Measurements from ENCODE around the gene GPC6.

GPC6 gene

DNA sequence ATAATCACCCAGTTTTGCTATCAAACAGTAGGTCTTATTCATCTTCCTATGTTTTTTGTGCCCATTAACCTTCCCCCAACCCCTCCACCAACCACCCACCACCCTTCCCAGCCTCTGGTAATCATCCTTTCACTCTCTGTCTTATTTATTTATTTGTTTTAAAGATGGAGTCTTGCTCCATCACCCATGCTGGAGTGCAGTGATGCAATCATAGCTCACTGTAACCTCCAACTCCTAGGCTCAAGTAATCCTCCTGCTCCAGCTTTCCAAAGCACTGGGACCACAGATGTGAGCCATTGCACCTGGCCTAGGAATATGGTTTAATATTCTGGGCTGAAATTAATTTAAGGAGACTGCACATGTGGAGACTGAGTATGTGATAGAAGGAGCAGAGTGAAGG, 527.0 kb downstream of the GPC6 start:
- Histone ChIP-seq H3K36me3 (ENCODE audit: control insufficient read depth in 2 of 2, insufficient read depth in 2 of 2, low read length in 2 of 2) (no peaks in the 10 kb centered on the region), H3K27me3 (ENCODE audit: control insufficient read depth in 1 of 2, insufficient read depth in 2 of 2, low read length in 2 of 2) (no peaks in the 10 kb centered on the region), H3K27ac (ENCODE audit: low read length) (no peak overlapping the region), H3K9ac (ENCODE audit: low read length in 2 of 2) (no peak overlapping the region), H3K4me3 (ENCODE audit: low read length in 2 of 2) (no peak overlapping the region), H3K4me1 (ENCODE audit: control insufficient read depth, insufficient read depth, low read length) (no peaks in the 10 kb centered on the region), H3K9me3 (ENCODE audit: control insufficient read depth in 2 of 2, low read length in 2 of 2) (no peaks in the 10 kb centered on the region)

DNA sequence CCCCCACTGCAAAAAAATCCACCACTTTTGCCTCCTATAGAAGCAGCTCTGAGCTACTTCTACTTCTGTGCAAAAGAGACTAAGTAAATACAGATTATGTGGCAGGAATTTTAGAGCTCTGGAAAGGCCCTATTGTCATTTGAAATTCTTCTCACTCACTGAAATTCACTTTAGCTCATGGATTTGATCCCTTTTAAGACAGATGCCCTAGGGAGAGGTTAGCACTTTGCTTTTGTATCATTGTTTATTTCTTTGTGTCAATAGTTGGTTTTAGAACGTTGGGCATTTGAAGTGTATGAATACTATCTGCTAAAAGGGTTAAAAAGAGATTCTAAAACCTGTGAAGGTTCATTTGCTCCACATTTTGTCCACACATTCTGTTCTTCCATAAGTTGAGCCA, 528.7 kb downstream of the GPC6 start:
- Histone ChIP-seq H3K4me3 (ENCODE audit: low read length in 2 of 2) (no peak overlapping the region), H3K36me3 (ENCODE audit: control insufficient read depth in 2 of 2, insufficient read depth in 2 of 2, low read length in 2 of 2) (no peaks in the 10 kb centered on the region), H3K4me1 (ENCODE audit: control insufficient read depth, insufficient read depth, low read length) (no peaks in the 10 kb centered on the region), H3K9ac (ENCODE audit: low read length in 2 of 2) (no peak overlapping the region), H3K27me3 (ENCODE audit: control insufficient read depth in 1 of 2, insufficient read depth in 2 of 2, low read length in 2 of 2) (no peaks in the 10 kb centered on the region), H3K27ac (ENCODE audit: low read length) (no peak overlapping the region), H3K9me3 (ENCODE audit: control insufficient read depth in 2 of 2, low read length in 2 of 2) (no peaks in the 10 kb centered on the region)

- no peaks in the 10 kb centered on the region for H3K9me3 ChIP-seq (ENCODE audit: control insufficient read depth in 2 of 2, low read length in 2 of 2)
- H3K27ac ChIP-seq (ENCODE audit: low read length), result no peak overlapping the region
- no peak overlapping the region for H3K9ac ChIP-seq (ENCODE audit: low read length in 2 of 2)
- no peaks in the 10 kb centered on the region for H3K36me3 ChIP-seq (ENCODE audit: control insufficient read depth in 2 of 2, insufficient read depth in 2 of 2, low read length in 2 of 2)
- no peaks in the 10 kb centered on the region for H3K27me3 ChIP-seq (ENCODE audit: control insufficient read depth in 1 of 2, insufficient read depth in 2 of 2, low read length in 2 of 2)
- H3K4me1 ChIP-seq (ENCODE audit: control insufficient read depth, insufficient read depth, low read length), result no peaks in the 10 kb centered on the region
- no peak overlapping the region for H3K4me3 ChIP-seq (ENCODE audit: low read length in 2 of 2)
Measured at GRCh38 chr13:93758575-93758974, 532.0 kb downstream of the GPC6 start.

DNA sequence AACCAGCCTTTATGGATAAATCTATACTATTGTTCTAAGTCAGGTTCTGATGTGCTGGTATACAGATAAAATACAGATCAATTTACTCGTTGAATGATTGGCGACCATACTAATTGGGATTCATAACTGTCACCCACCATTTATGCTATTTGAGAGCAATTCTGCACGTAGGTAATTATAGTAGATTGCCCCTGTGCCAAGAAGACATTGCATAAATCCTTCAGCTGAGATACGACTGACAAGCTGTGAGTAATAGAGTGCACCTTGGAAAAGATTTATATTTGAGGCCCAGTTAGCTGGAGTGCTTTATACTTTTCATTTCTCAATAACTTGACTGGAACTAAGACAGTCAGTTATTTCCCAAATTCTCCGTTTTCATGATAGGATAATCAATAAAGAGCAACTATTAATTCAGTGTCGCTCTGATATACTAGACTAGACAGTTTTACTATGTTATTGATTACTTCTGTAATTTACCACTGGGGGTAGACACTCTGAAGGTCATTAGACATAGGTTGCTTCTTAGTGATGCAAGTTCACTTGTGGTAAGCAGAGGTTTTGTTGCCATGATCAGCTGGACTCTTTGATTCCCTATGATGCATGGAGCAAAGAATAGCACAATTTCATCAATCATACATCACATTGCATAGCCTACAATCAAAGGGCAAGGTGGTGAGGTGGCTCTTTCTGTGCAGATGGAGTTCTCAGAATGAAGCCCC, 536.3 kb downstream of the GPC6 start:
- no peaks in the 10 kb centered on the region for H3K36me3 ChIP-seq (ENCODE audit: control insufficient read depth in 2 of 2, insufficient read depth in 2 of 2, low read length in 2 of 2)
- no peaks in the 10 kb centered on the region for H3K27me3 ChIP-seq (ENCODE audit: control insufficient read depth in 1 of 2, insufficient read depth in 2 of 2, low read length in 2 of 2)
- no peak overlapping the region for H3K4me3 ChIP-seq (ENCODE audit: low read length in 2 of 2)

GRCh38 chr13:93765062-93765461, 538.5 kb downstream of the GPC6 start:
- Histone ChIP-seq H3K9ac (ENCODE audit: low read length in 2 of 2) (no peak overlapping the region), H3K27me3 (ENCODE audit: control insufficient read depth in 1 of 2, insufficient read depth in 2 of 2, low read length in 2 of 2) (no peaks in the 10 kb centered on the region), H3K9me3 (ENCODE audit: control insufficient read depth in 2 of 2, low read length in 2 of 2) (no peaks in the 10 kb centered on the region), H3K36me3 (ENCODE audit: control insufficient read depth in 2 of 2, insufficient read depth in 2 of 2, low read length in 2 of 2) (no peaks in the 10 kb centered on the region), H3K4me1 (ENCODE audit: control insufficient read depth, insufficient read depth, low read length) (no peaks in the 10 kb centered on the region), H3K4me3 (ENCODE audit: low read length in 2 of 2) (no peak overlapping the region), H3K27ac (ENCODE audit: low read length) (no peak overlapping the region)

More for the DNA sequence above, 536.3 kb downstream of the GPC6 start:
- Histone ChIP-seq H3K27ac (ENCODE audit: low read length) (no peak overlapping the region), H3K9ac (ENCODE audit: low read length in 2 of 2) (no peak overlapping the region), H3K4me1 (ENCODE audit: control insufficient read depth, insufficient read depth, low read length) (no peaks in the 10 kb centered on the region), H3K9me3 (ENCODE audit: control insufficient read depth in 2 of 2, low read length in 2 of 2) (no peaks in the 10 kb centered on the region)

- Histone ChIP-seq H3K27me3 (ENCODE audit: control insufficient read depth in 1 of 2, insufficient read depth in 2 of 2, low read length in 2 of 2) (no peaks in the 10 kb centered on the region), H3K27ac (ENCODE audit: low read length) (no peak overlapping the region), H3K9ac (ENCODE audit: low read length in 2 of 2) (no peak overlapping the region), H3K9me3 (ENCODE audit: control insufficient read depth in 2 of 2, low read length in 2 of 2) (no peaks in the 10 kb centered on the region), H3K36me3 (ENCODE audit: control insufficient read depth in 2 of 2, insufficient read depth in 2 of 2, low read length in 2 of 2) (no peaks in the 10 kb centered on the region), H3K4me3 (ENCODE audit: low read length in 2 of 2) (no peak overlapping the region), H3K4me1 (ENCODE audit: control insufficient read depth, insufficient read depth, low read length) (no peaks in the 10 kb centered on the region)
Measured at GRCh38 chr13:93765811-93766210, 539.2 kb downstream of the GPC6 start.

DNA sequence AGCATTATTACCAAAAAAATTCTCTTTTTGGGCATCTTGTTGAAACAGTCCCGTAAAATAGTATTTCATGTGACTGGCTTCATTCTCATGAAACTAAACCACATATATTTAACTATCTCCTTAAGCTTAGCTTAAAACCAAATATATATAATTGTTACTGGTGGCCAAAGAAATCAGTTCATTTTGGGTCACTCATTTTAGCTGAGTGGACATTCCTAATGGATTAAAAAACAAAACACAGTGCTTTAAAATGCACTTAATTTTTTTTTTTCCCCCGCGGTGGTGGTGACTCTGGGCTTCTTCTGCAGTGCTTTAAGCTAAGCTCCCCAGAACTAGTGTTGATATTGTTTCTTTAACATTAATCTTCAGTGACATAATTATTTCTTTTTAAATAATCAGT, 540.1 kb downstream of the GPC6 start:
- no peaks in the 10 kb centered on the region for H3K9me3 ChIP-seq (ENCODE audit: control insufficient read depth in 2 of 2, low read length in 2 of 2)
- no peak overlapping the region for H3K4me3 ChIP-seq (ENCODE audit: low read length in 2 of 2)
- no peaks in the 10 kb centered on the region for H3K4me1 ChIP-seq (ENCODE audit: control insufficient read depth, insufficient read depth, low read length)
- no peak overlapping the region for H3K9ac ChIP-seq (ENCODE audit: low read length in 2 of 2)
- no peaks in the 10 kb centered on the region for H3K27me3 ChIP-seq (ENCODE audit: control insufficient read depth in 1 of 2, insufficient read depth in 2 of 2, low read length in 2 of 2)
- H3K36me3 ChIP-seq (ENCODE audit: control insufficient read depth in 2 of 2, insufficient read depth in 2 of 2, low read length in 2 of 2), result no peaks in the 10 kb centered on the region
- no peak overlapping the region for H3K27ac ChIP-seq (ENCODE audit: low read length)

DNA sequence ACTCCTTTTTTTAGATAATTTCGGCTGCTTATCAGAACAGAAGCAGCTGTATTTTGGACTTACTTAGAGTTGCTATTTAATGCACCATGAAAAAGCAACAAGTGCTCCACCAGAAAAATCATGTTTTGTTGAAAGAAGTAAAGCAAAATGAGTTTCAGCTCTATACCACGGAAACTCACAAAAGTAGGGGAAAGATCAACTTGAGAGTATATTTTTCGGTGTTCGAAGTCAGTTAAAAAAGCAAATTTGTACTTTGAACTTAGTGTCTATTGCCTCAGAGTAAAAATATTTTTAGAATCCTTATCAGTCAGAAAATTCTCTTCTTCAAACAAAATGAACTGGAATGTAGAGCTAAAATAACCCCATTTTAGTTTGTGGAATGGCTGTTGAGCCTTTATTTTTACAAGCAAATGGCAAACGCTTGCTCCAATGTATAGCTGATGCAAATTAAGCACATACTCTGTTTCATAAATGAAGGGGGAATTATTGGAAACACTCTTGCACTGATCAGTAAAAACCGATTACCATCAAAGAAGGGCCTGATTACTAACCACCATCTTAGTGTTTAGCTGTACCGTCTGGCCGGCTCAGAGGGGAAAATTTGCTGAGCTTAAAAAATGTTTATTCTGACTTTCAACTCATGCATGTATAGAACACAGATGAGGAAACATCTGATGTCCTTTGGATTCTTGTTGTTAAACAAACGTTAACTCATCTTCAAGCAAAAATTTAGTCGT, 540.7 kb downstream of the GPC6 start:
- H3K36me3 ChIP-seq (ENCODE audit: control insufficient read depth in 2 of 2, insufficient read depth in 2 of 2, low read length in 2 of 2), result no peaks in the 10 kb centered on the region
- no peaks in the 10 kb centered on the region for H3K27me3 ChIP-seq (ENCODE audit: control insufficient read depth in 1 of 2, insufficient read depth in 2 of 2, low read length in 2 of 2)
- no peak overlapping the region for H3K4me3 ChIP-seq (ENCODE audit: low read length in 2 of 2)
- H3K27ac ChIP-seq (ENCODE audit: low read length), result no peak overlapping the region
- no peaks in the 10 kb centered on the region for H3K4me1 ChIP-seq (ENCODE audit: control insufficient read depth, insufficient read depth, low read length)
- no peaks in the 10 kb centered on the region for H3K9me3 ChIP-seq (ENCODE audit: control insufficient read depth in 2 of 2, low read length in 2 of 2)
- H3K9ac ChIP-seq (ENCODE audit: low read length in 2 of 2), result no peak overlapping the region

- no peaks in the 10 kb centered on the region for H3K9me3 ChIP-seq (ENCODE audit: control insufficient read depth in 2 of 2, low read length in 2 of 2)
- H3K4me3 ChIP-seq (ENCODE audit: low read length in 2 of 2), result no peak overlapping the region
- no peaks in the 10 kb centered on the region for H3K27me3 ChIP-seq (ENCODE audit: control insufficient read depth in 1 of 2, insufficient read depth in 2 of 2, low read length in 2 of 2)
- H3K27ac ChIP-seq (ENCODE audit: low read length), result no peak overlapping the region
- no peaks in the 10 kb centered on the region for H3K36me3 ChIP-seq (ENCODE audit: control insufficient read depth in 2 of 2, insufficient read depth in 2 of 2, low read length in 2 of 2)
- H3K9ac ChIP-seq (ENCODE audit: low read length in 2 of 2), result no peak overlapping the region
- no peaks in the 10 kb centered on the region for H3K4me1 ChIP-seq (ENCODE audit: control insufficient read depth, insufficient read depth, low read length)
Measured at GRCh38 chr13:93767917-93768409, 541.4 kb downstream of the GPC6 start.

DNA sequence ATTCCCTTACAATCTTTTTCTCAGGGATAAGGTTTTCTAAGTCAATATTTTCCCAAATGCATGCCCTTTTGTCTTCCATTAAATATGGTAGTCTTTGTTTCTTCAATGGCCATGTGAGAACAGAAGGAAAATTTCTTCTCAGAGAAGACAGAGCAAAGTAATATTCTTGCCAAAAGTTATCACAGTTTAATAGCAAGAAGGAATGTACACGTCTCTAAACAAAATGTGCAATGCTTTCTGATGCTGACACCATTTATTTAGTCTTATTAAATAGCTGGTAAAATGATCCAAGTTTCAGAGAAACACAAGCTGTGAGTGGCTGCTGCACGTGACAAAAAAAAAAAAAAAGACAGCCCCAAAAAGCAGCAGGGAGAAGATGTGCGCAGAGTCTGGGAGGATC, 542.5 kb downstream of the GPC6 start:
- H3K9me3 ChIP-seq (ENCODE audit: control insufficient read depth in 2 of 2, low read length in 2 of 2), result no peaks in the 10 kb centered on the region
- no peaks in the 10 kb centered on the region for H3K27me3 ChIP-seq (ENCODE audit: control insufficient read depth in 1 of 2, insufficient read depth in 2 of 2, low read length in 2 of 2)
- H3K27ac ChIP-seq (ENCODE audit: low read length), result no peak overlapping the region
- H3K4me3 ChIP-seq (ENCODE audit: low read length in 2 of 2), result no peak overlapping the region
- H3K36me3 ChIP-seq (ENCODE audit: control insufficient read depth in 2 of 2, insufficient read depth in 2 of 2, low read length in 2 of 2), result no peaks in the 10 kb centered on the region
- H3K9ac ChIP-seq (ENCODE audit: low read length in 2 of 2), result no peak overlapping the region
- H3K4me1 ChIP-seq (ENCODE audit: control insufficient read depth, insufficient read depth, low read length), result no peaks in the 10 kb centered on the region

- H3K4me1 ChIP-seq (ENCODE audit: control insufficient read depth, insufficient read depth, low read length), result no peaks in the 10 kb centered on the region
- no peak overlapping the region for H3K27ac ChIP-seq (ENCODE audit: low read length)
- H3K9me3 ChIP-seq (ENCODE audit: control insufficient read depth in 2 of 2, low read length in 2 of 2), result no peaks in the 10 kb centered on the region
- H3K27me3 ChIP-seq (ENCODE audit: control insufficient read depth in 1 of 2, insufficient read depth in 2 of 2, low read length in 2 of 2), result no peaks in the 10 kb centered on the region
- H3K9ac ChIP-seq (ENCODE audit: low read length in 2 of 2), result no peak overlapping the region
- H3K36me3 ChIP-seq (ENCODE audit: control insufficient read depth in 2 of 2, insufficient read depth in 2 of 2, low read length in 2 of 2), result no peaks in the 10 kb centered on the region
- no peak overlapping the region for H3K4me3 ChIP-seq (ENCODE audit: low read length in 2 of 2)
Measured at GRCh38 chr13:93769607-93770006, 543.0 kb downstream of the GPC6 start.
